ENCODE results near the gene CMSS1. TPM values are rescaled to one million over a fixed set of nuclear protein-coding genes. Genes with fewer than 3 reads are reported as not detected.
A peak's percentile ranks its signal among the peaks of the same experiment; 100 is the strongest.

The CMSS1 gene
- total RNA-seq, 1 donor from 2014 or later = 35.7 TPM

- DNase-seq (ENCODE audit: low spot score, unreplicated experiment) = no peak
- Mint-ChIP-seq H3K27ac (no peak overlapping the region), H3K4me3 (ENCODE audit: low read depth) (no peak overlapping the region), H3K36me3 (ENCODE audit: insufficient read depth) (peaks cover 1% of the 10 kb centered on the region), H3K27me3 (no peaks in the 10 kb centered on the region), H3K4me1 (ENCODE audit: low read depth) (peaks cover 9% of the 10 kb centered on the region), H3K9me3 (ENCODE audit: low read depth) (no peaks in the 10 kb centered on the region)
- TF ChIP-seq CTCF (IDR thresholded peaks at IDR 0.05; ENCODE audit: unreplicated experiment) = no peak
Measured at GRCh38 chr3:100063929-100064461, 246.3 kb downstream of the CMSS1 start.

DNA sequence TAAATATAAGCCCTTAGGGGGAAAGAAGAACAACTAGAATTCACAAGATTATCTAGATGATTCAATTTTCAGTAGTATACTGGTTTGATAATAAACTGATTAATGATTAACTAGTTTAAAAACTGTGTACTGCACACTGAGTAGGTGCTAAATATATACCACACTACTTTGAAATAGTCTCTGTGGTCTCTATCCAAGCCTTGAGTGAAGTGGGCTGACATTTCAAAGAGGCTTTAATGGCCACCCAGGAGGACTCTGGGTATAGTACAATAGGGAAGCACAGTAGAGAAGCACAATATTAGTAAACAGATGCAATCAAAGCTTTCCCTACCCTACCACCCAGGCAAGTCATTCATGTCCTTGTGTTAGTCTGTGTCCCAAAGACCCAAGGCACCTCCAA is 249.9 kb downstream of the CMSS1 start:
- Mint-ChIP-seq H3K4me3 (ENCODE audit: low read depth) (no peak overlapping the region), H3K27me3 (no peaks in the 10 kb centered on the region), H3K4me1 (ENCODE audit: low read depth) (peaks cover 18% of the 10 kb centered on the region), H3K27ac (no peak overlapping the region), H3K36me3 (ENCODE audit: insufficient read depth) (no peaks in the 10 kb centered on the region), H3K9me3 (ENCODE audit: low read depth) (no peaks in the 10 kb centered on the region)
- no peak for TF ChIP-seq CTCF (IDR thresholded peaks at IDR 0.05; ENCODE audit: unreplicated experiment)
- DNase-seq (ENCODE audit: low spot score, unreplicated experiment) = no peak

DNA sequence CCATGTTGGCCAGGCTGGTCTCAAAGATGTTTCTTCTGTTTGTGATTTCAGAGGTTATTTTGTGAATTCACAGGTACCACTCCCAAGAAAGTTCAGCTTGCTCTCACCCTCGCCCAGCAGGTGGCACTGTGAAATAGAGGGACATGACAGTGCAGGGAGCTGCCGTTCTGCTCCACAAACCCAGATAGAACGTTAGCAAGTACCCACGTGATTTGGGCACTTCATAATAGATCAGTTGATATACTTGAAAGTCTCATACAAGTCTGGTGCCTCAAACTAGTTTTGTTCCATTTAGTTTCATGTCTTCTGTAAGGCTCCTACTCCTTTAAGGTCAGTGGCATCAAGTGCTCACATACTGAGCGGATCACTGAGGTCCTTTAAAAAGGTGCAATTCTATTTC is 251.2 kb downstream of the CMSS1 start:
- Mint-ChIP-seq H3K27ac (peak overlapping the region; percentile 54), H3K9me3 (ENCODE audit: low read depth) (no peaks in the 10 kb centered on the region), H3K4me3 (ENCODE audit: low read depth) (no peak overlapping the region), H3K27me3 (no peaks in the 10 kb centered on the region), H3K36me3 (ENCODE audit: insufficient read depth) (no peaks in the 10 kb centered on the region), H3K4me1 (ENCODE audit: low read depth) (peaks cover 20% of the 10 kb centered on the region)
- peak; percentile 90 for TF ChIP-seq CTCF (IDR thresholded peaks at IDR 0.05; ENCODE audit: unreplicated experiment)
- peak; percentile 52 for DNase-seq (ENCODE audit: low spot score, unreplicated experiment)

- H3K4me1 Mint-ChIP-seq (ENCODE audit: low read depth) = peaks cover 21% of the 10 kb centered on the region
- no peak overlapping the region for H3K27ac Mint-ChIP-seq
- no peaks in the 10 kb centered on the region for H3K36me3 Mint-ChIP-seq (ENCODE audit: insufficient read depth)
- H3K4me3 Mint-ChIP-seq (ENCODE audit: low read depth) = no peak overlapping the region
- DNase-seq (ENCODE audit: low spot score, unreplicated experiment) = no peak
- H3K9me3 Mint-ChIP-seq (ENCODE audit: low read depth) = no peaks in the 10 kb centered on the region
- H3K27me3 Mint-ChIP-seq = no peaks in the 10 kb centered on the region
- TF ChIP-seq CTCF (IDR thresholded peaks at IDR 0.05; ENCODE audit: unreplicated experiment) = no peak
Measured at GRCh38 chr3:100069472-100069871, 251.8 kb downstream of the CMSS1 start.

DNA sequence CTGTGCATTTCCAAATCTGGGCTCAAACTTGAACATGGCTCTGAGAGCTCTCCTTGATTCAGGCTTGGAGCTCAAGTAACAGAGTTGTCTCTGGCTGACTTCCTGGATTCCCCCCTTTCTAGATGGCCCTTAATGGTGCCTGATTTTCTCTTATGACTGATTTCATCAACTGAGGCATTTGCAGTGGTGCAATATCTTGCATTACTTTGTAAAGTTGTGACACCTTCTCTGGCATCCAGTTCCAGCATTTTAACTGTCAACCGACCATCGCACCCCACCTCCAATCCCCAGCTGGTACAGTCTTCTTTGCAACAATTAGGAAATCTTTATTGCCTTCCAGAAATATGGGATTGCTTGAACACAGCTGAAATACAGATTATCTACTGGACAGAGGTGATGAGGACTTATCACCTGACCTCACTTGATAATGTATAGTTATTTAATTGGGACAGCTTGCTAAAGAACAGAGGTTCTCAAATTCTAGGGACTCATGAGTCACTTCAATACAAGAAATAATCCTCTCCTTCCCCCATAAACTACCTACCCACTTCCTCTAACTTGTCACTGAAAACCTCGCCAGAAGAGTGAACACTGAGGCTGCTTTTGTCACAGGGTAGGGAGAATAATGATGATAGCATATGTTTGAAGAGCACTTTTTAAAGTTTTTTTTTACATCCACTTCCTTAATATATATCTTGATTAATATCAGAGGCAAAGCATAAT is 254.8 kb downstream of the CMSS1 start:
- no peak for TF ChIP-seq CTCF (IDR thresholded peaks at IDR 0.05; ENCODE audit: unreplicated experiment)
- Mint-ChIP-seq H3K4me3 (ENCODE audit: low read depth) (no peak overlapping the region), H3K36me3 (ENCODE audit: insufficient read depth) (no peaks in the 10 kb centered on the region), H3K9me3 (ENCODE audit: low read depth) (no peaks in the 10 kb centered on the region), H3K27ac (no peak overlapping the region), H3K4me1 (ENCODE audit: low read depth) (peaks cover 38% of the 10 kb centered on the region), H3K27me3 (no peaks in the 10 kb centered on the region)
- no peak for DNase-seq (ENCODE audit: low spot score, unreplicated experiment)

Data from progenitor cell of endocrine pancreas (in vitro differentiated cells).